HL-60 (cell line): ENCODE measurements around the gene MAPT.

Source experiments
- DNase-seq, 2 experiments: peaks; one replicate each; pipeline ENCODE4 v3.0.0-alpha.2; 2010 to 2020; ENCODE audit warnings: low read depth in 1 of 2, low spot score in 1 of 2
- H3K27ac ChIP-seq: fragments of 250-450 bp; sonication (Bioruptor Pico); replicated peaks from 2 replicates; pipeline ENCODE4 v1.5.1; 2020; ENCODE audit warnings: mild to moderate bottlenecking, moderate library complexity
- H3K27me3 ChIP-seq: fragments of 250-450 bp; sonication (Bioruptor Pico); 2 replicates; pipeline ENCODE4 v1.5.1; 2021; ENCODE audit warnings: mild to moderate bottlenecking, moderate library complexity; ENCODE audit not compliant: insufficient read depth, poor library complexity, severe bottlenecking
- H3K4me3 ChIP-seq: replicated peaks from 2 replicates; pipeline ENCODE4 v1.5.1; 2011; ENCODE audit warnings: mild to moderate bottlenecking, control low read depth, low read length; ENCODE audit not compliant: insufficient read depth
- CTCF ChIP-seq: IDR thresholded peaks from one replicate; pipeline ENCODE4 v1.5.1; 2011; ENCODE audit warnings: low read length, control low read depth, inconsistent platforms; ENCODE audit not compliant: insufficient read depth
- GABPA ChIP-seq: IDR thresholded peaks from 2 replicates; pipeline ENCODE4 v1.6.1; 2012; ENCODE audit warnings: low read depth
- POLR2AphosphoS5 ChIP-seq: IDR thresholded peaks from 2 replicates; pipeline ENCODE4 v1.6.1; 2012; ENCODE audit warnings: low read depth
- REST ChIP-seq: IDR thresholded peaks from 2 replicates; pipeline ENCODE4 v1.6.1; 2012; ENCODE audit warnings: low read depth; ENCODE audit not compliant: insufficient replicate concordance
- SPI1 ChIP-seq: IDR thresholded peaks from 2 replicates; pipeline ENCODE4 v1.6.1; 2012; ENCODE audit warnings: low read depth, mild to moderate bottlenecking, borderline replicate concordance

MAPT gene

GRCh38 chr17:46057366-46057765 lies 163.0 kb downstream of the MAPT start:
- Histone ChIP-seq H3K27me3 (no peaks in the 10 kb centered on the region), H3K4me3 (no peak overlapping the region), H3K27ac (peak overlapping the region; percentile 31)
- no peak for DNase-seq
- TF ChIP-seq CTCF (no peak), GABPA (no peak), SPI1 (no peak), REST (no peak)

DNA sequence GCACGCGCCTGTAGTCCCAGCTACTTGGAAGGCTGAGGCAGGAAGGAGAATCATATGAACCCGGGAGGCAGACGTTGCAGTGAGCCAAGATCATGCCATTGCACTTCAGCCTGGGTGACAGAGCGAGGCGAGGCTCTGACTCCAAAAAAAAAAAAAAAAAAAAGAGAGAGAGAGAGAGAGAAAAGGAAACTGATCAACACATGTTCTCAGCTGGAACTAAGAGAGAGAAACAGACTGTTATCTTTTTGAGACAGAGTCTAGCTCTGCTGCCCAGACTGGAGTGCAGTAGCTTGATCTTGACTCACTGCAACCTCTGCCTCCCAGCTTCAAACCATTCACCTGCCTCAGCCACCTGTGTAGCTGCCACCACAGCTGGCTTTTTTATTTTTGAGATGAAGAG lies 165.1 kb downstream of the MAPT start:
- no peak for TF ChIP-seq SPI1
- TF ChIP-seq REST = no peak
- no peak for TF ChIP-seq CTCF
- TF ChIP-seq GABPA = no peak
- no peak for TF ChIP-seq POLR2AphosphoS5
- H3K27ac ChIP-seq = no peak overlapping the region
- DNase-seq = no peak

DNA sequence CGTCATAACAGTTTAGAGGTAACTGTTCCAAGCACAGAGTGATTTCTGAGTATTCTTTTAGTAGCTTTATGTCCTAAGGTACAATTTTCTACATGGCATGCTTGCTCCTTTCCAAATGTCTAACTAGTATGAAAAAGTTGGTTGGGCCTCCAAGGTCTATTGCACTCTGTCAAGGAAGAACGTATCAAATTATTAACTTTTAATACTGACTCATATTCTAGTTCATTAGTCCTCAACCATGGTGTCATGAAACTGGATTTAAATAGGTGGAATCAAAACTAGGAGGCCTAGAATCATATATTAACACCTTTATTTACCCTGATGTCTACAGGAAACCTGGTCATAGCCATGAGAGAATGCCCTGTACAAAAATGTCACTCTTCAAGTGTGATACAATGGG lies 166.1 kb downstream of the MAPT start:
- Histone ChIP-seq H3K27ac (no peak overlapping the region), H3K27me3 (no peaks in the 10 kb centered on the region), H3K4me3 (no peak overlapping the region)
- DNase-seq = no peak
- TF ChIP-seq CTCF (no peak), GABPA (no peak)

More for the DNA sequence above, 165.1 kb downstream of the MAPT start:
- no peaks in the 10 kb centered on the region for H3K27me3 ChIP-seq
- no peak overlapping the region for H3K4me3 ChIP-seq

DNA sequence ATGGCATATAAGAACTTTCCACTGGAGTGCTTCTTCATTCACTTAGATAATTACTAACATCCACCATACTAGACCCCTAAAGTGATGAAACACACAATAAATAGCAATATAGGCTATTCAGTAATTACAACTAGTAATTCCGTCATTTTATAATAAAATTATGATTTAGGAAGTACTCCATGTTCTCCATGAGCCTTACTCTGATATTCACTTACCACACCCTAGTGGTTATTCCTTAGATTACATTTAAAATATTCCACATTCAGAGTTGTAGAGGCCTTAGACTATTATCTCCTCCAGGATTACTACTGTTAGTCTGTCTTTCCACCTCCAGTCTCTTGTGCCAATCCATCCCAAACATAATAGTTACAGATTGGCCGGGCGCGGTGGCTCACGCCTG lies 167.1 kb downstream of the MAPT start:
- DNase-seq = no peak
- no peak overlapping the region for H3K27ac ChIP-seq

More for the DNA sequence above, 167.1 kb downstream of the MAPT start:
- TF ChIP-seq REST = no peak
- no peak for TF ChIP-seq POLR2AphosphoS5
- TF ChIP-seq GABPA = no peak
- H3K27me3 ChIP-seq = no peaks in the 10 kb centered on the region
- no peak overlapping the region for H3K4me3 ChIP-seq
